Left cardiac atrium (tissue), 4 donors: Measurements from ENCODE around the gene PEMT. TPM values are rescaled to one million over a fixed set of nuclear protein-coding genes. Genes with fewer than 3 reads are reported as not detected.
A peak's percentile ranks its signal among the peaks of the same experiment; 100 is the strongest.

ENCODE experiments used
- ATAC-seq, 2 donors: fragments of 200-7000 bp; cut with Tn5 transposase; one replicate each; pipeline ENCODE4 v1.9.1; 2020; ENCODE audit warnings: mild to moderate bottlenecking in 2 of 2, moderate library complexity in 2 of 2
- DNase-seq: peaks from one replicate; pipeline ENCODE4 v3.0.0-alpha.2; 2020
- intact Hi-C, 2 donors: fragments of 100-400 bp; cut with DNase I; formaldehyde crosslinking; loops; one replicate each; pipeline versions ENCODE4 v1.14.1 to v1.15.1; 2022 to 2023
- total RNA-seq, 2 donors: library from RNA; stranded (reverse); fragmentation: NEBNext Ultra II Directional; extraction: Animal tissue kit (Norgen Biotek cat#: 25700); gene quantifications; one replicate each; pipeline ENCODE4 v1.2.1, GENCODE V29; 2021
- donor health status: DM: no; HTN: yes; CAD: no.
- donor health status: DM: no; HTN: yes; CAD: no; lungs with severe emphysema.
- donor health status: DM: yes; HTN: yes; CAD: no.
- donor health status: Dilated cardiomyopathy.

The PEMT gene
- total RNA-seq, 2 donors from 2014 or later: 28.1 to 36.5 TPM

GRCh38 chr17:17575360-17576251 lies 15.9 kb downstream of the PEMT start:
- ATAC-seq (no peak), DNase-seq (no peak)
- intact Hi-C loops: no loop called here

GRCh38 chr17:17573912-17574311 lies 17.6 kb downstream of the PEMT start:
- intact Hi-C loops: no loop called here
- no peak for ATAC-seq
- no peak for DNase-seq

- intact Hi-C loops: no loop called here
- DNase-seq: no peak
- ATAC-seq: no peak
These were observed 19.3 kb downstream of the PEMT start for GRCh38 chr17:17572010-17572785.

- DNase-seq (peak; percentile 47), ATAC-seq (no peak)
- intact Hi-C loops: loop anchor here in 1 of 2 donors (1.0 to 2.0 kb wide), 2 partner anchors 20 to 216 kb away; partner anchors contain the start of gene PEMT
These were observed 20.5 kb downstream of the PEMT start for GRCh38 chr17:17570798-17571716.

GRCh38 chr17:17570140-17570797 lies 21.2 kb downstream of the PEMT start:
- intact Hi-C loops: loop anchor here in 1 of 2 donors (2.0 kb wide), 1 partner anchor 215 kb away; no protein-coding TSS in a partner anchor
- ATAC-seq: peak; percentile 17 to 26

GRCh38 chr17:17569691-17570090 lies 21.8 kb downstream of the PEMT start:
- peak in 1 of 2 donors; percentile 13 for ATAC-seq
- no peak for DNase-seq
- intact Hi-C loops: loop anchor here (2.0 to 5.0 kb wide), 4 partner anchors 72 to 215 kb away; partner anchors contain the start of gene RASD1 (in 1 of the 2)

More at GRCh38 chr17:17570140-17570797, 21.2 kb downstream of the PEMT start:
- peak; percentile 63 for DNase-seq

- DNase-seq (peak; percentile 76), ATAC-seq (peak; percentile 15 to 22)
- intact Hi-C loops: loop anchor here (1.0 to 5.0 kb wide), 4 partner anchors 71 to 212 kb away; partner anchors contain the start of gene RASD1 (in 1 of the 2)
These were observed 22.7 kb downstream of the PEMT start for GRCh38 chr17:17568772-17569195.

GRCh38 chr17:17567631-17568030 lies 23.9 kb downstream of the PEMT start:
- ATAC-seq: peak; percentile 76 to 77
- intact Hi-C loops: loop anchor here (1.0 to 5.0 kb wide), 4 partner anchors 70 to 211 kb away; partner anchors contain the start of gene RASD1 (in 1 of the 2)
- DNase-seq: peak; percentile 77

- intact Hi-C loops: loop anchor here (5.0 kb wide), 2 partner anchors 70 to 85 kb away; partner anchors contain the start of gene RASD1 (in 1 of the 2)
- DNase-seq: peak; percentile 61
These were observed 24.5 kb downstream of the PEMT start for GRCh38 chr17:17566896-17567513.

GRCh38 chr17:17565471-17566339 lies 25.8 kb downstream of the PEMT start:
- DNase-seq (no peak), ATAC-seq (peak in 1 of 2 donors; percentile 12)
- intact Hi-C loops: loop anchor here (5.0 kb wide), 2 partner anchors 68 to 83 kb away; partner anchors contain the start of gene RASD1 (in 1 of the 2)

More at GRCh38 chr17:17566896-17567513, 24.5 kb downstream of the PEMT start:
- ATAC-seq: peak; percentile 58 to 74

- intact Hi-C loops: loop anchor here (5.0 kb wide), 2 partner anchors 68 to 83 kb away; partner anchors contain the start of gene RASD1 (in 1 of the 2)
- ATAC-seq (no peak), DNase-seq (no peak)
These were observed 26.6 kb downstream of the PEMT start for GRCh38 chr17:17564896-17565295.

- no peak for DNase-seq
- intact Hi-C loops: no loop called here
- ATAC-seq: no peak
These were observed 27.2 kb downstream of the PEMT start for GRCh38 chr17:17564323-17564722.

GRCh38 chr17:17563530-17563929 lies 28.0 kb downstream of the PEMT start:
- intact Hi-C loops: no loop called here
- ATAC-seq: no peak
- no peak for DNase-seq

GRCh38 chr17:17562146-17562511 lies 29.4 kb downstream of the PEMT start:
- ATAC-seq (no peak), DNase-seq (no peak)
- intact Hi-C loops: no loop called here

GRCh38 chr17:17561408-17562145 lies 29.9 kb downstream of the PEMT start:
- ATAC-seq (peak; percentile 70 to 74), DNase-seq (peak; percentile 82)
- intact Hi-C loops: no loop called here

GRCh38 chr17:17560975-17561374 lies 30.5 kb downstream of the PEMT start:
- DNase-seq: no peak
- intact Hi-C loops: no loop called here
- no peak for ATAC-seq
